Measurements from ENCODE around the gene ADGRV1. TPM values are rescaled to one million over a fixed set of nuclear protein-coding genes. Genes with fewer than 3 reads are reported as not detected.
"Not testable (repeated sequence)": the region's sequence is repeated elsewhere in the genome, so short reads cannot be mapped to it uniquely, and the experiment has no call there.

Gene ADGRV1
- polyA plus RNA-seq, 3 donors from 2014 or later: 0.43 TPM; not detected in 2

DNA sequence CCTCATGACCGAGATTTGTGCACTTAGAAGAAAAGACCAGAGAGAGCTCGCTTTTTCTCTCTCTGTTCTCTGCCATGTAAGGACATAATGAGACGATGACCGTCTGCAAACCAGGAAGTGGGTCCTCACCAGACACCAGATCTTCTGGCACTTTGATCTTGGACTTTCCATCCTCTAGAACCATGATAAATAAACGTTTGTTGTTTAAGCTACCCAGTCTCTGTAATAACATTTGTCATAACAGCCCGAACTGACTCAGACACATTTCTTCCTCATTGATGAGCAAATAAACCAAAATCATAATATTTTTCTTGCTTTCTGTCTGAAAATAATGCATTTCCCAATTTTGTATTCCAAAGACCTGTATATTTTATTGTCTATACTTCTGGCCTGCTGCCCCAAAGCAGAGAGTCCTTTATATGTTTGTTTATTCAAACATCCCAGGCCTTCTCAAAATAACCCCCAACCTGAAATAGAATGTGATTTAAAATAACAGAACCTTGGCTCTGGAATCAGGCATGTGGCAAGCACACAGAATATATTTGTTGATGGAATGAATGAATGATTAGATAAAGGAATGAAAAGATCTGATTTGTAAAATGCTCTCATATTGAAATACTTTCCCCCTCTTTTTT, 396.5 kb downstream of the ADGRV1 start:
- Mint-ChIP-seq H3K9me3 (no peaks in the 10 kb centered on the region), H3K4me3 (no peak overlapping the region), H3K36me3 (no peaks in the 10 kb centered on the region), H3K4me1 (no peaks in the 10 kb centered on the region), H3K27ac (no peak overlapping the region), H3K27me3 (ENCODE audit: low read depth in 3 of 3) (peaks cover 3 to 9% (median 5%) of the 10 kb centered on the region in 3 donors)
- no peak for DNase-seq

DNA sequence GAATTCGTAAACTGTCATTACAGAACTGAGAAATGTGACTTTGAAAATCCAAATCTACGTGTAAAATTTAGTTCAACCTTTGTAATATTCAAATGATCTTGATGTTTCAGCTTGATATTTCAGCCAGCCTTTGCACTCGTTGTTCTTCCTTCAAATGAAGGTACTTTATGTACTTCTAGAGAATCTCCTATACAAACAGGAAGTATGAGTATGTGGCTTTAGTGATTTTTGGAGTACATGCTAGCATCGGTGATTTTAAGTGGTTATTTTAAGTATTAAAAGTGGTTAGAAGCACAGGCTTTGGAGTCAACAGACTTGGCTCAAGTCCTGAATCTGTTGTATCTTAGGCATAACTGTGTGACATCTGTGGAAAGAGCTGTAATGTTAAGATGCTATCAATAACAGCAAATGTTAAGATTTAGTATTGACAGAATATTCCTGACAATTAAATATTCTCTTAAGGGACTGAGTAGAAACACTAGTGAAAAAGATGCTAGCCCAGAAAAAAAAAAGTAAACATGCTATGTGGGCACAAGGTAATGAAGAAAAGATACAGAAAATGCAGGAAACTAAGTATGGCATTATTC, 398.0 kb downstream of the ADGRV1 start:
- Mint-ChIP-seq H3K4me1 (no peaks in the 10 kb centered on the region), H3K27ac (no peak overlapping the region), H3K36me3 (no peaks in the 10 kb centered on the region), H3K4me3 (no peak overlapping the region), H3K9me3 (no peaks in the 10 kb centered on the region), H3K27me3 (ENCODE audit: low read depth in 3 of 3) (peaks cover 5 to 10% (median 6%) of the 10 kb centered on the region in 3 donors)
- DNase-seq: no peak

DNA sequence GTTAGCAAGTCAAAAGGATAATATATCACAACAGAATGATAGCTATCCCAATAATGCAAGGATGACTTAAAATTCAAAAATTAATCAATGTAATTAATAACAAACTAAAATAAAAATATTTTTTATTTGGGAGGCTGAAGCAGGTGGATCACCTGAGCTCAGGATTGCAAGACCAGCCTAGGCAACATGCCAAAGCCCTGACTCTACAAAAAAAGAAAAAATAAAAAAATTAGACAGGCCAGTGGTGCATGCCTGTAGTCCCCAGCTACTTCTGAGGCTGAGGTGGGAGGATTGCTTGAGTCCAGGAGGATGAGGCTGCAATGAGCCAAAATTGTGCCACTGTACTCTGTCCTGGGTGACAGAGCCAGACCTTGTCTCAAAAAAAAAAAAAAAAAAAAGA, 399.3 kb downstream of the ADGRV1 start:
- no peak overlapping the region for H3K27ac Mint-ChIP-seq
- no peak overlapping the region for H3K4me3 Mint-ChIP-seq
- DNase-seq: no peak
- no peaks in the 10 kb centered on the region for H3K9me3 Mint-ChIP-seq
- H3K36me3 Mint-ChIP-seq: no peaks in the 10 kb centered on the region
- peaks cover 0 to 10% (median 5%) of the 10 kb centered on the region in 3 donors for H3K27me3 Mint-ChIP-seq (ENCODE audit: low read depth in 3 of 3)
- no peaks in the 10 kb centered on the region for H3K4me1 Mint-ChIP-seq

DNA sequence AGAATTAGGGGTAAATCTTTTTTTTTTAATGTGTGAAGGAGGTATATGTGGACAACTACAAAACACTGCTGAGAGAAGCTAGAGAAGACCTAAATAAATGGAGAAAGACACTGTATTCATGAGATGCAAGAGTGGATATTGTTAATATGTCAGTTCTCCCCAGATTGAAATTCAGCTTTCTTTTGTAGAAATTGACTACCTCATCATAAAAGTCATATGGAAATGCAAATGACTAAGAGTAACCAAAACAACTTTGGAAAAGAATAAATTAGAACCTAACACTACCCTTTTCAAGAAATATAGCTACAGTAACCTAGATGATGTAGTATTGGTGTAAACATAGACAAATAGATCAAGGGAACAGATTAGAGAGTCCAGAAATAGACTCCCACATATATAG, 400.7 kb downstream of the ADGRV1 start:
- Mint-ChIP-seq H3K4me1 (no peaks in the 10 kb centered on the region), H3K36me3 (no peaks in the 10 kb centered on the region), H3K4me3 (no peak overlapping the region), H3K27me3 (ENCODE audit: low read depth in 3 of 3) (peaks cover 0 to 12% (median 5%) of the 10 kb centered on the region in 3 donors), H3K9me3 (no peaks in the 10 kb centered on the region), H3K27ac (no peak overlapping the region)
- DNase-seq: no peak

DNA sequence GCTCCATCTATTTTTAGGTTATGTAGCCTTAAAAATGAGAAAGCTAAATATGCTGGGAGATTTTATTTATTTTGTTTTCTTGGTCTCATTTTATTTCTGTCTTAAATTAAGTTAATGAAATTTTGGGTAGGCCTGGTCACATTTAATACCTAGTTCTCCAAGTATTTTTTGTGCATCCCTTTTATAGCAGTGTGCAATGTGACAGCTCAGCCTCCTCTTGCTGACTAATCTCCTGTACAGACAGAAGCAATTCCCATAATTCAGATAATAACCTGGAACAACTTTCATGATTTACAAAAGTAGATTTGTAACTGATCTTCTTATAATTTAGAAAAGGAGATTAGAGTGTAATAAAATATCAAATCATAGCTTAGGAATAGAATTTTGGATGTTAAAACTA, 403.9 kb downstream of the ADGRV1 start:
- Mint-ChIP-seq H3K36me3 (no peaks in the 10 kb centered on the region), H3K4me1 (no peaks in the 10 kb centered on the region), H3K27me3 (ENCODE audit: low read depth in 3 of 3) (peaks cover 3 to 16% (median 6%) of the 10 kb centered on the region in 3 donors), H3K4me3 (no peak overlapping the region), H3K9me3 (peaks cover 0 to 3% (median 0%) of the 10 kb centered on the region in 6 donors), H3K27ac (no peak overlapping the region)
- DNase-seq: no peak

DNA sequence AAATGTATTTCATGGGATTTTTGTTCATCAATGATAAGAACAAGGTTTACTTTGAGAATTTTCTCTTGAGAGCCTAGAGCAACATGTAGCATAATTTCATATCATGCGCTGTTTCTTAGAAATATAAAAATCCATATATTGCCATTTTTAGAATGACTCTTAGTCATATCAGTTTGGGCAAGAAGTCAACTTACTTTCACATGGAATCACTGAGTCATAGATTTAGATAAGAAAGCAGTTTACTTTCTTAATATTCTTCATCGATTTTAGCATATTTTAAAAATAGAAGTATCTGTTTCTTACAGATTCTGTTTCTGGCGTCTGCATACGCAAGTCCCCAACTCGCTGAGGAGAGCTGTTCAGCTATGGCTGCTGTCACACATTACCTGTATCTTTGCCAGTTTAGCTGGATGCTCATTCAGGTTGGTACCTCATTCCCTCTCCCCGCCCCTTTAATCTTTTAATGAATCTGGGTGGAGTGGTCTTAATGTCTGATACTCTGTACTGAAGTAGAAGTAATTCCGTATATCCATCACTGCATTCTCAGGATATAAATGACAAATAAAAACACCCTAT, 406.6 kb downstream of the ADGRV1 start:
- Mint-ChIP-seq H3K4me3 (no peak overlapping the region), H3K9me3 (peaks cover 0 to 8% (median 0%) of the 10 kb centered on the region in 6 donors), H3K27ac (no peak overlapping the region), H3K4me1 (no peaks in the 10 kb centered on the region), H3K27me3 (ENCODE audit: low read depth in 3 of 3) (peaks cover 3 to 16% (median 9%) of the 10 kb centered on the region in 3 donors), H3K36me3 (no peaks in the 10 kb centered on the region)
- DNase-seq: no peak

DNA sequence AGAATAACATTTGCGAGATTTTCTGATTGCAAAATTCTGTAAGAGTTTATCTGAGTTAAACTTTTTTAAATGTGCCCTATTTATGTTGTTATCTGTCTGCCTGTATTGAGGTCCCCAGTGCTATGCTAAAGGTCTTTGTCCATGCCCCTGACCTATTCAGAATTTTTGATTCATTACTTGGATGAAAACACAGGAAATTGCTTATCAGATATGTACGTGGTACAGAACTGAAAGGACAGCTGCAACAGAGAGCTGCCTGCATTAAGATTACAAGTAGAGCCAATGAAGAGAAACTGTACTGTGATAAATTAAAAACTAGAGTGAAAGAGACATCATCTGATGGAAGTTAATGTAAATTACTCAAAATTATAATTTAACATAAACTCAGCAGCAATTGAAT, 408.8 kb downstream of the ADGRV1 start:
- Mint-ChIP-seq H3K36me3 (no peaks in the 10 kb centered on the region), H3K4me1 (no peaks in the 10 kb centered on the region)

DNA sequence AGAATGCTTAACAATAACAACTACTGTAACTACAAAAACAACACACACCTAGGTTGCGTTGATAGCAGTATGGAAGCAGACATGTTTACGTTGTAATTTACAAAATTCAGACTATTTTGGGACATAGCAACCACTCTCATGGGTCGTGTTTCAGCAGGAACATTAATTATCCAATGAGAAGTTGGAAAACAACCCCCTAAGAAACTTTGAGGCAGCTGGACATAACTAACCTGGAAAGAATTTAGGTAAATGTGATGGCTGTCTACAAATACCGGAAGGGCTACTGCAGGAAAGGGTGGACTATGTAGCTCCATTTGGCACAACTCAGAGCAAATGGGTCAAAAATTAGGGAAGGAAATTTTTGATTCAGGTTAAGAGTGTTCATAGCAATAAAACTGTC, 409.3 kb downstream of the ADGRV1 start:
- H3K9me3 Mint-ChIP-seq: peaks cover 0 to 8% (median 2%) of the 10 kb centered on the region in 6 donors
- DNase-seq: no peak
- H3K36me3 Mint-ChIP-seq: no peaks in the 10 kb centered on the region
- no peak overlapping the region for H3K4me3 Mint-ChIP-seq
- peaks cover 3 to 13% (median 7%) of the 10 kb centered on the region in 3 donors for H3K27me3 Mint-ChIP-seq (ENCODE audit: low read depth in 3 of 3)
- no peak overlapping the region for H3K27ac Mint-ChIP-seq
- H3K4me1 Mint-ChIP-seq: no peaks in the 10 kb centered on the region

More for the DNA sequence above, 408.8 kb downstream of the ADGRV1 start:
- DNase-seq: no peak
- Mint-ChIP-seq H3K27ac (no peak overlapping the region), H3K27me3 (ENCODE audit: low read depth in 3 of 3) (peaks cover 3 to 13% (median 7%) of the 10 kb centered on the region in 3 donors), H3K4me3 (no peak overlapping the region), H3K9me3 (peaks cover 0 to 8% (median 2%) of the 10 kb centered on the region in 6 donors)

DNA sequence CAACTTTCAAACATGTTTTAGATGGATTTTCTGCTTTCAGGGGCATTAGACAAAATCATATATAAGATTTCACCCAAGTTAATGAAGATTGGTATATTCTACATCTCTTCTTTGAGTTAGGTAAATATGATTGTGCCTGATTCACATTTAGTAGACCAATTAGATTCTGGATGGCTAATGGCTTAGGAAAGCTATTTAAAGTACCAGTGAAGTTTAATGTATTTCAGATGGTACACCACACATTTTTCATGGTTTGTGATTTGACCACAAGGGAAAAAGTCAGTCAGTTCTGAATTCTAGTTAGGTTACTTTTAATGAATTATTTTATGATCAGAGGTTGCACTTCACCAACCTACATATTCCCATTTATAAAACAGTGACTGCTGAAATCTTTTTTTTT, 409.7 kb downstream of the ADGRV1 start:
- Mint-ChIP-seq H3K4me3 (no peak overlapping the region), H3K27ac (no peak overlapping the region), H3K27me3 (ENCODE audit: low read depth in 3 of 3) (peaks cover 3 to 13% (median 7%) of the 10 kb centered on the region in 3 donors), H3K4me1 (no peaks in the 10 kb centered on the region), H3K36me3 (no peaks in the 10 kb centered on the region), H3K9me3 (peaks cover 0 to 8% (median 2%) of the 10 kb centered on the region in 6 donors)
- DNase-seq: no peak

DNA sequence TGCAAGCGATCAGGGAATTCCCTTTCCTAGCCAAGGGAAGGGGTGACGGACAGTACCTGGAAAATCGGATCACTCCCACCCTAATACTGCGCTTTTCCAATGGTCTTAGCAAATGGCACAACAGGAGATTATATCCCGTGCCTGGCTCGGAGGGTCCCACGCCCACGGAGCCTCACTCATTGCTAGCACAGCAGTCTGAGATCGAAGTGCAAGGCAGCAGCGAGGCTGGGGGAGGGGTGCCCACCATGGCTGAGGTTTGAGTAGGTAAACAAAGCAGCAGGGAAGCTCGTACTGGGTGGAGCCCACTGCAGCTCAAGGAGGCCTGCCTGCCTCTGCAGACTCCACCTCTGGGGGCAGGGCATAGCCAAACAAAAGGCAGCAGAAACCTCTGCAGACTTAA, 411.3 kb downstream of the ADGRV1 start:
- not testable (repeated sequence) for H3K27ac Mint-ChIP-seq; H3K27me3 Mint-ChIP-seq (ENCODE audit: low read depth in 3 of 3); H3K4me3 Mint-ChIP-seq; DNase-seq; H3K4me1 Mint-ChIP-seq; H3K9me3 Mint-ChIP-seq; H3K36me3 Mint-ChIP-seq

DNA sequence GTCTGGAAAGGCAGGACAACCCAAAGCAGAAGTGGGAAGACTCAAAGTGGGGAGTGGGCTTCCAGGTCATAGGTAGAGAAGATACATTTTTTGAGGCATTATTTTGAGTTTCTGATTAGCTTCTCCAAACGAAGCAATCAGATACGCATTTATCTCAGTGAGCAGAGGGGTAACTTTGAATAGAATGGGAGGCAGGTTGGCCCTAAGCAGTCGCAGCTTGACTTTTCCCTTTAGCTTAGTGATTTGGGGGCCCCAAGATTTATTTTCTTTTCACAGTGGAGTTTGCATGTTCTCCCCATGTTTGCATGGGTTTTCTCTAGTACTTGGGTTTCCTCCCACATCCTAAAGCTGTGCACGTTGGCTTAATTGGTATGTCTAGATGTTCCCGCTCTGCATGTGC, 422.6 kb downstream of the ADGRV1 start:
- no peaks in the 10 kb centered on the region for H3K9me3 Mint-ChIP-seq
- no peak overlapping the region for H3K4me3 Mint-ChIP-seq
- DNase-seq: no peak
- H3K27me3 Mint-ChIP-seq (ENCODE audit: low read depth in 3 of 3): no peaks in the 10 kb centered on the region
- no peak overlapping the region for H3K27ac Mint-ChIP-seq
- no peaks in the 10 kb centered on the region for H3K4me1 Mint-ChIP-seq
- H3K36me3 Mint-ChIP-seq: no peaks in the 10 kb centered on the region

DNA sequence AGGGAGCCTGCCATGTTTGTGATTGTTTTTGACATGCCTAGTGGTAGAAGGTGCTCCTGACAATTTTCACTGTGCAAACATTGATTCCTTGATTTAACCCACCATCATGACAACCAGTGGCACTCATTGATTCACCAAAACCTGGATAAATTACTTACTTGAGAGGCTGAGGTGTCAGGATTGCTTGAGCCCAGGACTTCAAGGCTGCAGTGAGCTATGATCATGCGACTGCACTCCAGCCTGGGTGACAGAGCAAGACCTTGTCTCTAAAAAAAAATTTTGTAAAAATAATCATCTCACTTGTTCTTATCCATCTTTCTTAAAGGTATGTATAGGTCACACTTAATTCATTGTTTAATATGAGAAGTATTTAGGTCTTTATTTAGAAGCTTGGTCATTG, 423.2 kb downstream of the ADGRV1 start:
- Mint-ChIP-seq H3K36me3 (no peaks in the 10 kb centered on the region), H3K4me1 (no peaks in the 10 kb centered on the region), H3K27ac (no peak overlapping the region), H3K4me3 (no peak overlapping the region), H3K27me3 (ENCODE audit: low read depth in 3 of 3) (no peaks in the 10 kb centered on the region), H3K9me3 (no peaks in the 10 kb centered on the region)
- DNase-seq: no peak

DNA sequence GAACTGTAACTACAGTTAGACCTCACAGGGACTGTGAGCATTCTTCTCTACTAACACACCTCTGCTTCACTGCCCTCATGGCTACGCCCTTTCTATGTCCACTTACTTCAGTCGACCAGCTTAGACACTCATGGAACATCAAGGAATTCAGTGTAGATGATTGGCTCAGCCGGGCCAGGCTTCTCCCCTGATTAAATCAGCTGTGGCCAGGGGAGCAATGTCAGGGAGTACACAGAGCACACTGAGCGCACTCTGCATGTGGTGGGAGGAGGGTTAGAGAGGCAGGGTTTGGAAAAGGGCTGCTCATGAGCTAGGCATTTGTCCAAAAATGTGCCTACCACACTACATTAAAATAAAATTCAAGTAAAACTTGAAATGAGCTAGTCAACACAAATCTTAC, 424.0 kb downstream of the ADGRV1 start:
- Mint-ChIP-seq H3K9me3 (no peaks in the 10 kb centered on the region), H3K27ac (no peak overlapping the region), H3K27me3 (ENCODE audit: low read depth in 3 of 3) (no peaks in the 10 kb centered on the region), H3K4me1 (no peaks in the 10 kb centered on the region), H3K4me3 (no peak overlapping the region), H3K36me3 (no peaks in the 10 kb centered on the region)
- DNase-seq: no peak

DNA sequence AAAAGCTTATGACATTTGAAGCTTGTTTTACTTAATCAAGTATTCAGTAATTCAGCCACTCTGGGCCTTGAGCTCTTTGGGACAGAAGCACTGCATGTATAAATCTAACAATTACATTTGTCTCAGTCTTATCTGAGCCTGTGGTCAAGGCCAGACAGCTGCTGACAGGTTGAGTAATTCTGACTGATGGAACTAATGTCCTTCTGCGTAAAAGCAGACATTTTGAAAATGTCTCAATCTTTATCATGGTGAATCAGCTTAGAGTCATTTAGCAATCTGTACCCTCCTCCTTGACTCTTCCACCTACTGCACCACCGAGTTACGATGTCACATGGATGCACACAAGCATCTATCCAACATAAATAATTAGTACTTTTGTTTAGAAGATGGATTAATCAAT, 424.6 kb downstream of the ADGRV1 start:
- H3K27ac Mint-ChIP-seq: no peak overlapping the region
- no peaks in the 10 kb centered on the region for H3K9me3 Mint-ChIP-seq
- H3K4me3 Mint-ChIP-seq: no peak overlapping the region
- no peaks in the 10 kb centered on the region for H3K4me1 Mint-ChIP-seq
- H3K27me3 Mint-ChIP-seq (ENCODE audit: low read depth in 3 of 3): no peaks in the 10 kb centered on the region
- DNase-seq: no peak
- no peaks in the 10 kb centered on the region for H3K36me3 Mint-ChIP-seq

DNA sequence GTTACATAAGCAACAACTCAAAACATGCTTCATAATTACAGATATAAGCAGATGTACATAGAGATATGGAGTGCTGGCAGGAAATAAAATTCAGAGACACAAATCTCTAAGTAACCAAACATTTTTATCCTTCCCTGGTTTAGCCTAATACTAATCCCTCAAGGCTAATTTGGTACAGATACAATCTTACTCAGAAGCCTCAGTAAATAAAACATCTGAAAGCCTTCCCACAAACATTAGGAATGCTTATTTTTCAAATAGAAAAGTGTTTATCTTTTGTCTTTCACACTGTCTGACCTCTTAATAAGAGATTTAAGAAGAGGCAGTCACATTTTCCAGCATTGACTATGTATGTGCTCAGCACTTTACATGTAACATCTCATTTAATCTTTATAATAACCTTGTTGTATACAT, 425.1 kb downstream of the ADGRV1 start:
- Mint-ChIP-seq H3K27me3 (ENCODE audit: low read depth in 3 of 3) (no peaks in the 10 kb centered on the region), H3K27ac (no peak overlapping the region), H3K4me1 (no peaks in the 10 kb centered on the region), H3K36me3 (no peaks in the 10 kb centered on the region), H3K4me3 (no peak overlapping the region), H3K9me3 (no peaks in the 10 kb centered on the region)
- no peak for DNase-seq

All from immature natural killer cell (primary cell).